ENCODE data around the gene SLC13A4.

DNA sequence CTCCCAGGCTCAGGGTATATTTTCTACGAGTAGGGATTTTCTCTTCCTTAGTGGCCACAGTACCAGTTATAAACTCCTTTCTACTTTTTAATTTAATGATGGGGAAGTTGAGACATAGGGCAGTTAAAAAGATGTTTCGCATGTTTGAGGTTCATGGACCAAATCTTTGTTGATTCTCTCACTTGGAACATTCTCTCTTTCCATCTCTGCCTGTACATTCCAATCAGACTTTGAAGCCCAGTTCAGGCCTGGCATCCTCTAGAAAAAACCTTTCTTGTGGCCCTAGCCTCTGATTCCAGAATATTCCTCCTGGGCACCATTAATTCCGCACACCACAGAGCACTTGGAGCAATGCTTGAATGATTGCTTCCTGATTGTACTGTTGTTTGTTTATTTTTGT lies 18.5 kb downstream of the SLC13A4 start:
- TF ChIP-seq, protein P1, sequence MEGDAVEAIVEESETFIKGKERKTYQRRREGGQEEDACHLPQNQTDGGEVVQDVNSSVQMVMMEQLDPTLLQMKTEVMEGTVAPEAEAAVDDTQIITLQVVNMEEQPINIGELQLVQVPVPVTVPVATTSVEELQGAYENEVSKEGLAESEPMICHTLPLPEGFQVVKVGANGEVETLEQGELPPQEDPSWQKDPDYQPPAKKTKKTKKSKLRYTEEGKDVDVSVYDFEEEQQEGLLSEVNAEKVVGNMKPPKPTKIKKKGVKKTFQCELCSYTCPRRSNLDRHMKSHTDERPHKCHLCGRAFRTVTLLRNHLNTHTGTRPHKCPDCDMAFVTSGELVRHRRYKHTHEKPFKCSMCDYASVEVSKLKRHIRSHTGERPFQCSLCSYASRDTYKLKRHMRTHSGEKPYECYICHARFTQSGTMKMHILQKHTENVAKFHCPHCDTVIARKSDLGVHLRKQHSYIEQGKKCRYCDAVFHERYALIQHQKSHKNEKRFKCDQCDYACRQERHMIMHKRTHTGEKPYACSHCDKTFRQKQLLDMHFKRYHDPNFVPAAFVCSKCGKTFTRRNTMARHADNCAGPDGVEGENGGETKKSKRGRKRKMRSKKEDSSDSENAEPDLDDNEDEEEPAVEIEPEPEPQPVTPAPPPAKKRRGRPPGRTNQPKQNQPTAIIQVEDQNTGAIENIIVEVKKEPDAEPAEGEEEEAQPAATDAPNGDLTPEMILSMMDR (IDR thresholded peaks at IDR 0.05) = no peak
- no peak for TF ChIP-seq POLR2AphosphoS5 (IDR thresholded peaks at IDR 0.05)
- no peak for TF ChIP-seq POLR2A (IDR thresholded peaks at IDR 0.05)
